Measurements from ENCODE around the gene ARID4A.

The ARID4A gene

DNA sequence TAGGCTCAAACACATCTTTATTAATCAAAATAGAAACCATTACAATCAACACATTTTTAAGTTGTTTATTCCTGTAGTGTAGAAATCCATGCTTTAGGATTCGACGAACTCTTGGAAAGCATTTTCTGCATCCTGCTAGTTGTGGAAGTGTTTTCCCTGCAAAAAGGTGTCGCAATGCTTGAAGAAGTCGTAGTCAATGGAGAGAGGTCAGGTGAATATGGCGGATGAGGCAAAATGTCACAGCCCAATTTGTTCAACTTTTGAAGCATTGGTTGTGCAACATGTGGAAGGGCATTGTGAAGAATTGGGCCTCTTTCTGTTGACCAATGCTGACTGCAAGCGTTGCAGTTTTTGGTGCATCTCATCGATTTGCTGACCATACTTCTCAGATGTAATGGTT, 4.2 kb upstream of the ARID4A start:
- Histone ChIP-seq H3K36me3 (peaks cover 64% of the 10 kb centered on the region), H3K27ac (no peak overlapping the region), H3K4me1 (ENCODE audit: control insufficient read depth in 1 of 2, insufficient read depth in 1 of 2, low read depth in 1 of 2, low read length in 1 of 2) (peaks cover 17 to 20% of the 10 kb centered on the region in 2 experiments), H3K9me3 (no peaks in the 10 kb centered on the region), H3K27me3 (no peaks in the 10 kb centered on the region), H3K4me3 (ENCODE audit: low read depth in 1 of 2, low read length in 1 of 2) (no peak overlapping the region)
- no peak for TF ChIP-seq CTCF (IDR thresholded peaks at IDR 0.05)

DNA sequence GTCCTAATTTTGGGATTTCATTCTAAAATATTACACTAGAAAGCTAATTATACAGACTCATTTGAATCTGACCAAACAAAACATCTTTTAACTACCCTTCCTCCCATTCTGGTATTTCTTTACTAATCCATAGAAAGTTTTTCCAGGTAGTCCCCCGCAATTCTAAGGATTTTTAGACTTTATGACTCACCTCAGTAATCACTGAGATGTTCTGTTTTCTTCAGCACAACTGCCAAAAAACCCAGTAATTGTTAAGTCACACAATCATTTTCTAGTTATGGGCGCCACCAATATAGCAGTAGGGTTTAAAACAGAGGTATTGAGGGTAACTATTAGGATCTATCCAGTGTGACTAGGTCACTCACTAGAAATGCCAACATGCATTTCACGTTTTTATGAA, 1.6 kb upstream of the ARID4A start:
- Histone ChIP-seq H3K4me3 (ENCODE audit: low read depth in 1 of 2, low read length in 1 of 2) (peak overlapping the region; percentile 86 to 90), H3K36me3 (peaks cover 44% of the 10 kb centered on the region), H3K4me1 (ENCODE audit: control insufficient read depth in 1 of 2, insufficient read depth in 1 of 2, low read depth in 1 of 2, low read length in 1 of 2) (peaks cover 37 to 41% of the 10 kb centered on the region in 2 experiments), H3K27ac (peak overlapping the region; percentile 97), H3K27me3 (no peaks in the 10 kb centered on the region), H3K9me3 (no peaks in the 10 kb centered on the region)
- TF ChIP-seq CTCF (IDR thresholded peaks at IDR 0.05): no peak

GRCh38 chr14:58297412-58297761, 968 bp upstream of the ARID4A start:
- Histone ChIP-seq H3K27me3 (no peaks in the 10 kb centered on the region), H3K9me3 (no peaks in the 10 kb centered on the region), H3K27ac (peak overlapping the region; percentile 97), H3K4me3 (ENCODE audit: low read depth in 1 of 2, low read length in 1 of 2) (peak overlapping the region; percentile 86 to 90), H3K36me3 (peaks cover 44% of the 10 kb centered on the region), H3K4me1 (ENCODE audit: control insufficient read depth in 1 of 2, insufficient read depth in 1 of 2, low read depth in 1 of 2, low read length in 1 of 2) (peaks cover 37 to 41% of the 10 kb centered on the region in 2 experiments)
- TF ChIP-seq CTCF (IDR thresholded peaks at IDR 0.05): no peak

- H3K27me3 ChIP-seq: no peaks in the 10 kb centered on the region
- peak overlapping the region; percentile 97 for H3K27ac ChIP-seq
- TF ChIP-seq CTCF (IDR thresholded peaks at IDR 0.05): peak; percentile 29
- H3K4me3 ChIP-seq (ENCODE audit: low read depth in 1 of 2, low read length in 1 of 2): peak overlapping the region; percentile 86 to 90
- H3K9me3 ChIP-seq: no peaks in the 10 kb centered on the region
- H3K4me1 ChIP-seq (ENCODE audit: control insufficient read depth in 1 of 2, insufficient read depth in 1 of 2, low read depth in 1 of 2, low read length in 1 of 2): peaks cover 37 to 41% of the 10 kb centered on the region in 2 experiments
- peaks cover 43% of the 10 kb centered on the region for H3K36me3 ChIP-seq
These were observed 436 bp upstream of the ARID4A start for GRCh38 chr14:58297762-58298476.

GRCh38 chr14:58299401-58300330, 1.3 kb downstream of the ARID4A start:
- no peaks in the 10 kb centered on the region for H3K9me3 ChIP-seq
- peak overlapping the region; percentile 97 for H3K27ac ChIP-seq
- peaks cover 37 to 41% of the 10 kb centered on the region in 2 experiments for H3K4me1 ChIP-seq (ENCODE audit: control insufficient read depth in 1 of 2, insufficient read depth in 1 of 2, low read depth in 1 of 2, low read length in 1 of 2)
- H3K4me3 ChIP-seq (ENCODE audit: low read depth in 1 of 2, low read length in 1 of 2): peak overlapping the region; percentile 86 to 90
- no peak for TF ChIP-seq CTCF (IDR thresholded peaks at IDR 0.05)
- no peaks in the 10 kb centered on the region for H3K27me3 ChIP-seq
- peaks cover 35% of the 10 kb centered on the region for H3K36me3 ChIP-seq
